T-helper 22 cell (primary cell): ENCODE data around the gene PRAMEF12.
"Not testable (repeated sequence)": the region's sequence is repeated elsewhere in the genome, so short reads cannot be mapped to it uniquely, and the experiment has no call there.

Experiments used
- DNase-seq: peaks from one replicate; pipeline ENCODE4 v3.0.0-alpha.2; 2020; ENCODE audit warnings: low read depth

Gene PRAMEF12

DNA sequence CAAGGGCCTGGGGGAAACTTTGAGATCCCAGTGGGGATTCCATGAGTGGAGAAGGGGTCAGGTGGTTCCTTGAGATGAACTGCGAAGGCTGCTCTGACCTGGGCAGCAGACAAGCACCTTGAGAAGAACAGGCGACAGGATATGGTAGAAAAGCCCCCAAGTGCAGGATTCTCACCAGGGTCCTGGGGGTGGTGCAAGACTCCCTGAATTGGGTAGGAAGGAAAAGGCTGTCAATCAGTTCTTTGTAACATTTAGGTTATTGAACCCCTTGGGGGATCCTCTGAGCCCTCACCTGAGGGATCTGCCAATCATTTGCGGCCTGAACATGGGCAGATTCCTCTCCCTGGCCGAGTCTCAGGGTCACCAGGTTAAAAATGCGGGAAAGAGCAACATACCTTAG is 2.4 kb upstream of the PRAMEF12 start:
- no peak for DNase-seq

DNA sequence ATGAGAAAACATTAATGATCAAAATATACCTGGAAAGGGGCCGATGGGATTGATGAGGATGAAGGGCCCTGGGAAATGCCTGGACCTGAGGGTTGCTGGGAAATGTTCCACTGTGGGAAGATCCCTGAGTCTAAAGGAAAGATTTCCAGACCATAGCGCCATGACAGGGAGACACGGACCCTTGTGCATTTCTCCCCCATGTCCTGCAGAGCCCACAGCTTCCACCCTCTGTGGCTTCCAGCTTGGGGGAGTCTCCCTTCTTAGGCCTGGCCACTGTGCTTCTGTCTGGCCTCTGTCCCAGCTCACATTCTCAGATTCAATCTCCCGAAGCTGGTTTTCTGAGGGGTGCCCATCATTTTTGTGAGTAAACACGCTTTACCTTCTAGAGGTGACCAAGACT is 1.0 kb upstream of the PRAMEF12 start:
- DNase-seq = no peak

DNA sequence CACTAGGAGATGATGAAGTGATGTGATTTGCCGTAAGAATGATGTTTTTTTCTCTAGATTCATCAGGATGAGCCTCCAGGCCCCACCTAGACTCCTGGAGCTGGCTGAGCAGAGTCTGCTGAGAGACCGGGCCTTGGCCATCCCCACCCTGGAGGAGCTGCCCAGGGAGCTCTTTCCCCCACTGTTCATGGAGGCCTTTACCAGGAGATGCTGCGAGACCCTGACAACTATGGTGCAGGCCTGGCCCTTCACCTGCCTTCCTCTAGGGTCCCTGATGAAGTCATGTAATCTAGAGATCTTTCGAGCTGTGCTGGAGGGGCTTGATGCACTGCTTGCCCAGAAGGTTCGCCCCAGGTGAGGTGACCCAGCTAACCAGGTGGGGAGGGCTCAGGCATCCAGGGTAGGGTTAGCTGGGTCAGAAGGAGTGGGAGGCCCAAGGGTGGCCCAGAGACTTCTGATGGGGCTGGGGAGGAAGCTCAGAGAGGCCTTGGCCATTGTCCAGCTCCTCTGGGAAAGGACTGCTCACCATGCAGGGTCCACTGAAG is 1.3 kb downstream of the PRAMEF12 start:
- no peak for DNase-seq

DNA sequence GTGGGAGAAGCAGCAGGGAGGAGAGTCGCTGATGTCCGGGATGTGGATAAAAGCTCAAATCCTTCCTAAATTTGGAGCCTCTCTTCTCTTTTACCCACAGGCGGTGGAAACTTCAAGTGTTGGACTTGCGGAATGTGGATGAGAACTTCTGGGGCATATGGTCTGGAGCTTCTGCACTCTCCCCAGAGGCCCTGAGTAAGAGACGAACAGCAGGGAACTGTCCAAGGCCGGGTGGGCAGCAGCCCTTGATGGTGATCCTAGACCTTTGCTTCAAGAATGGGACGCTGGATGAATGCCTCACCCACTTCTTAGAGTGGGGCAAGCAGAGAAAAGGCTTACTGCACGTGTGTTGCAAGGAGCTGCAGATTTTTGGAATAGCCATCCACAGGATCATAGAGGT is 1.9 kb downstream of the PRAMEF12 start:
- DNase-seq = no peak

DNA sequence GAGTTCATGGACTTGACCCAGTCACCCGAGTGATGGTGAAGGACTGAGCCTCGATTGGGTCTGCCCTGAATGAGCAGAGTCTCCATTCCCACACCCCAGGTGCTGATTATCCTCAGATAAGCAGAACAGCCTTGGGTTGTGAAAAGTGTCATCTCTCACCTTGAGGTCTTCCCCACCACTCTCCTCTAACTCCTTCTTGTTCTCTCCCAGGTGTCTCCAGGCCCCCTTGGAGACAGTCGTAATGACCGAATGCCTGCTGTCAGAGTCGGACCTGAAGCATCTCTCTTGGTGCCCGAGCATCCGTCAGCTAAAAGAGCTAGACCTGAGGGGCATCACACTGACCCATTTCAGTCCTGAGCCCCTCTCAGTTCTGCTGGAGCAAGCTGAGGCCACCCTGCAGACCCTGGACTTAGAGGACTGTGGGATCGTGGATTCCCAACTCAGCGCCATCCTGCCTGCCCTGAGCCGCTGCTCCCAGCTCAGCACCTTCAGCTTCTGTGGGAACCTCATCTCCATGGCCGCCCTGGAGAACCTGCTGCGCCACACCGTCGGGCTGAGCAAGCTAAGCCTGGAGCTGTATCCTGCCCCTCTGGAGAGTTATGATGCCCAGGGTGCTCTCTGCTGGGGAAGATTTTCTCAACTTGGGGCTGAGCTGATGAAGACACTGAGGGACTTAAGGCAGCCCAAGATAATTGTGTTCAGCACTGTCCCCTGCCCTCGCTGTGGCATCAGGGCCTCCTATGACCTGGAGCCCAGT is 3.4 kb downstream of the PRAMEF12 start:
- no peak for DNase-seq

DNA sequence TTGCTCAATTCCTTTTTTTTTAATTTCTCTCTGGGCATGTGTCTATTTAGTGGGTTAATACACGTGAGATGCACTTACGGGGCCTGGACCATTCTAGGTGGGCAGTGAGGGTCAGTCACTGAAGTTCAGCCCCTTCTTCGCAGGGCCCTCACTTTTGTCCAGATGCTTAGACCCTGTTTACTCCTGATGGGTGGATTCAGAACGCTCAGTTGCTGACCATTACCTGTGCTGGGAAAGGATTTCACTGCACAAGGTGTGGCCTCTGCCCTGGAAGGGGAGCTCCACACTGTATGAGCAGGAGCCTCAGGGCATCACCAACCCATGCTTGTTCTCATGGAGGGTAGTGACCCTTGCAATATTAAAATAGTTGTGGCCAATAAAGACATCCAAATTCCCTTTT is 4.5 kb downstream of the PRAMEF12 start:
- DNase-seq = no peak

DNA sequence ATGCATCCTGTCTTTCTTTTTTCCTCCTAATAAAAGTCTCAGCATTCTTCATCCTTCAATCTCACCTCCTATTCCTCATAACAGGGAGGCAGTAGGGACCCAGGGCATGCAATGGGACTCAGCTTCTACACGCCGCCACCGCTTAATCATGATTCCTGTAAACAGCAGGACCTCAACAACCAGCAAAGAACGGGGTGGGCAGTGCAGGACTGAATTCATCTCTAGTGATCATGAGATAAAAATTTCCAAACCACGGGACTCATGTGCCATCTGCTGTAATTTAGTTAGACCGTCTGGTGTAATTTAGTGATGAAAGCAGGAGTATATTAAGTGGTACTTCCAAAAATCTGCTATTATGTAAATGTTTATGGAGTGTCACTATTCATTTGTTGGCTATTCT is 5.4 kb downstream of the PRAMEF12 start:
- DNase-seq = no peak

DNA sequence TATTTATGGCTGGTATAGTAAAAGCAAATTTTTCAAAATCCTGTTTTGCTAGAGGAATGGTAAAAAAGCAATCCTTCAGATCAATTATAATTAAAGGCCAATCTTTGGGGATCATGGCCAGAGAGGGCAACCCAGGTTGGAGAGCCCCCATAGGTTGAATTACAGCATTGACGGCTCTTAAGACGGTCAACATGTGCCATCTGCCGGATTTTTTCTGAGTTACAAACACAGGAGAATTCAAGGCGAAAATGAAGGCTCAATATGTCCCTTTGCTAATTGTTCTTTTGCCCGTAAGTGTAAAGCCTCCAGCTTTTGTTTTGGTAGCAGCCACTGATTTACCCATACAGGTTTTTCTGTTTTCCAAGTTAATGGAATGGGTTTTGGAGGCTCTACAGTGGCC is 8.0 kb downstream of the PRAMEF12 start:
- not testable (repeated sequence) for DNase-seq

DNA sequence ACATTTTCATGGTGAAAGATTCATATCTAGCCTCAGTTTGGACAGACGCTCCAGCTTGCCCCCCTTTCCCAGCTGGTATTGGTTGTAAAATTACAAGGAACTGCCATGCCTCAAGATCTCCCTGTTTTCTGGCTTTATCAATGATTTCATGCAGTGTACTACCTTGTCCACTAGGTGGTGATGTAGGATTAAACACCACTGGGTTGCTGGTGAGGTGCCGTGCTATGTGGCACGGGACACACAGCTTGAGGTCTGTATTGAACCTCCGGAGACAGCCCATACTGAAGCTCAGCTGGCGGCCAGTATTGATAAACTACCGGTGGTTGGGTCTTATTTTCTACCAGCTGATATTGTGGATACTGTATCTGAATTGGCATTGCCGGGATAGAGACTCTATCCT is 10.2 kb downstream of the PRAMEF12 start:
- not testable (repeated sequence) for DNase-seq

DNA sequence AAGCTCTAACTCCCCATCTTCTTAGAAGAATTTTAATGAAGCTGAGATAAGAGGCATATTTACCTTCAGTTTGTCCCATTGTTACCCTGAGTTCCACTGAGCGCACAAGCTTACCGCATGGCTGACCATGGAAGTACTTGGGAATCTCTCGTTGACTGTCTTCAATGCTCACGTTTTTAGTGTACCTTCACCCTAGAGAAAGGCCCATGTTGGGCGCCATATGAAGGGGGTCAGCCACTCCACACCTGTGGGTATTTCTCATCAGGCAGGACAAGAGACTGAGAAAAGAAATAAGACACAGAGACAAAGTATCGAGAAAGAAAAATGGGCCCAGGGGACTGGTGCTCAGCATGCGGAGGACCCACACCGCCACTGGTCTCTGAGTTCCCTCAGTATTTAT is 11.2 kb downstream of the PRAMEF12 start:
- DNase-seq = not testable (repeated sequence)

DNA sequence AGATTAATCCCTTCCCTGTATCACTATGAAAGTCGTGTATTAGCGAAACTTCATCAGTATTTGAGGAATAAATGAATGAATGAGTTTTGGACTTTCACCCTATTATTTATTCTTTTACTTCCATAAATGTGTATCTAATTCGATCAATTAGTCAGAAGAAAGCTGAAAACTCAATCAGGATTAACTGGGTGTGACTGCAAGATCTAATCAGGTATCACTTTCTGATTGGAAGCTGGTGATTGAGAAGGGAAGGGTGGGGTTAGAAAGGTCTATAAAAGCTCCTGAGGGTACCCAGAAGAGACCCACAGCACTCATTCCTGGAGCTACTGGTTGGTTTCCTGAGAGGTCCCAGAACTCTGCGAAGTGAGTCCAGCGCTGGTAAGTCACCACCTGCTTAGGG is 17.6 kb downstream of the PRAMEF12 start, which contains the start of gene PRAMEF1:
TSS of gene PRAMEF1 (plus strand) at position 301 of the 400 bp plus-strand sequence. CDS start 1,831 bp downstream, outside the sequence.
- not testable (repeated sequence) for DNase-seq

DNA sequence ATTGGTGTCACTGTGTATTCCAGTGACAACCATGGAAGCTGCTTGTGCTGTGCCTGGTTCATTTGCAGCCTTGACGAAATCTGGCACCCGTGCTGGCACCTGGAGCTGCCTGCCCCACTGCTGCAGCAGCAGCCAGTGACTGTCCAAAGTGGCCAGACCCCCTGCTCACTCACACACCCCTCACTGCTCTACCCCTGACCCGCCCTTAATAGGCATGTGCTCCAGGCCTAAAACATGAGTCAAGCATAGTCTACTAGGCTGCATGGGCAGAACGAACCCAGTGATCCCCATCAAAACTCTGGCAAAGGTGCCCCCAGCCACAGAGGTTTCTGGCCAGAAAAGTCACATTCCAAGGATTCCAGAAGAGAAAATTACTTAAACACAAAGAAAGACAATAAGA is 25.4 kb downstream of the PRAMEF12 start:
- no peak for DNase-seq

DNA sequence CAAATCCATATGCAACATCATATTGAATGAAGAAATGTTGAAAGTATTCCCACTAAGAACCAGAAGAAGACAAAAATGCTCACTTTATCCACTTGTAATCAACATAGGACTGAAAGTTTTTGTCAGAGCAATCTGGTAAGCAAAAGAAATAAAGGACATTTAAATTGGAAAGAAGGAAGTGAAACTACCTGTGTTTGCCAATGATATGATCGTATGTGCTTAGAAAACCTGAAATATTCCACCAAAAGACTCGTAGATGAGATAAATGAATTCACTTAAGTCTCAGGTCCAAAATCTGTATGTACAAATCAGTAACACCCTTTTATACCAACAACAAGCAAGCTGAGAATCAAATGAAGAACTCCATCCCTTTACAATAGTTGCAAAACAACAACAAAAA is 26.2 kb downstream of the PRAMEF12 start:
- no peak for DNase-seq

DNA sequence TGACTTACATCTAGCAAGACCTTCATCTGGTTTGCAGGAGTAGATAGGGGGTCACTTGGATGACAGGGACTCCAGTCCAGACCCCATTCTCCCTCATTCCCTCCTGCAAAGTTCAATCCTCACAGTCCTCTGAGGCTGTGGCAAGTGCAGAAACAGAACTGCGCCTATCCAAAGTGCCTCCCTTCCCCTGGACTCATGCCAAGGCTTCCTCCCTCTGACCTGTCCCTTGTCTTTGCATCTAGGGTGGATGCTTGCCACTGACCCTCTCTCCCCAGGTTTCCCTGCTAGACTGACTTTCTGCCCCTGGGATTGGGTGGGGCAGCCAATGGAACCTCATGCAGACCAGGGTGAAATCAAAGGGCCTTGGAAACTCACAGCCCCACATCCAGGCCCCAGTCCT is 36.4 kb downstream of the PRAMEF12 start:
- no peak for DNase-seq

DNA sequence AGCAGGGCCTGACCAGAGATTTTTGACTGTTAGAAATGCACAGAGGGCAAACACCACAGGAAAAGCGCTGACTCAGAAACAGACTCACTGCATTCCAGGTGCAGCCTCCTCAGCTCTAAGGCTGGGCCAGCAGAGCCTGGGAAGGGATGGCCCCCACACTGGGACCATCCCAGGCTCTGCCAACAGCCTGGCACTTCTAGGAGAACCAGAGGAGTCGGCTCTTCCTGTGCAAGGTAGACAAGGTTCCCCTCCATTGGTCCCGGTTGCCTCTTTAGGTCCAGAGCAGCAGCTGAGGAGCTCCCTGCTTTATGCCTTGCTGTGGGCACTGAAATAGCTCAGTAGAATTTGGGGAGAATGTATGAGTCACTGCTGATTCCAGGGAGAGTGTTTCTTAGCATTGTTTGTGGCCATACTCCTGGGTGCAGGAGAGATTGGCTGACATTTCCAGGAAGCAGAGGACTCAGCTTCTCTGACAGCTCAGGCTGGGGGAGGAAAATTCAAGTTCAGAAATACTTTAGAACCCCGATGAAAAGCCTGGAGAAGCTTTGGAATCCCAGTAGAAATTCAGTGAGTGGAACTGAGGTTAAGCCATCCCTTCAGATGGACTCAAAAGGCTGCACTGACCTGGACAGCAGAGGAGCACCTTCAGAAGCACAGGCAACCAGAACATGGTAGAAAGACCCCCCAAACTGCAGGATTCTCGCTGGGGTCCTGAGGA is 37.3 kb downstream of the PRAMEF12 start:
- no peak for DNase-seq

DNA sequence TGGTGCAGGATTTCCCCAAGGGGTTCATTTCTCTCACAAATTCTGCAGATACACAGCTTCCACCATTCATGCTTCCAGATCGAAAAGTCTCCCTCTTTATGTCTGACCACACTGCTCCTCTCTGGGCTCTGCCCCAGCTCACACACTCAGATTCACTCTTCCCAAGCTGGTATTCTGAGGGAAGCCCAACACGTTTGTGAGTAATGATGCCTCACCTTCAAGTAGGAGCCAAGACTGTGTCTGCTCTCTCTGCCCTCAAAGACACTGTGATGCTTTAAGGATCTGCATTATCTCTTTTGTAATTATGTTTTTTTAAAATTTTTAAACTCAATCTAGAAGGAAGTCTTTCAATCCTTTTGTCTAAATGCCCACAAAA is 37.9 kb downstream of the PRAMEF12 start:
- DNase-seq = no peak

DNA sequence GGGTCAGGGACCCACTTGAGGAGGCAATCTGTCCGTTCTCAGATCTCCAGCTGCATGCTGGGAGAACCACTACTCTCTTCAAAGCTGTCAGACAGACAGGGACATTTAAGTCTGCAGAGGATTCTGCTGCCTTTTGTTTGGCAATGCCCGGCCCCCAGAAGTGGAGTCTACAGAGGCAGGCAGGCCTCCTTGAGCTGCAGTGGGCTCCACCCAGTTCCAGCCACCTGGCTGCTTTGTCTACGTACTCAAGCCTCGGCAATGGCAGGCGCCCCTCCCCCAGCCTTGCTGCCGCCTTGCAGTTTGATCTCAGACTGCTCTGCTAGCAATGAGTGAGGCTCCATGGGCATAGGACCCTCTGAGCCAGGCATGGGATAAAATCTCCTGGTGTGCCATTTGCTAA is 45.5 kb downstream of the PRAMEF12 start:
- not testable (repeated sequence) for DNase-seq
